Calu3 (cell line): Measurements from ENCODE around the gene RTEL1. TPM values are rescaled to one million over a fixed set of nuclear protein-coding genes. Genes with fewer than 3 reads are reported as not detected.
"Not testable (repeated sequence)": the region's sequence is repeated elsewhere in the genome, so short reads cannot be mapped to it uniquely, and the experiment has no call there.

Source experiments
- BruUV-seq: library from RNA; stranded (reverse); fragments of 400-500 nt; replicated peaks from 2 replicates; lab custom pipeline; 2021; lab: Mats Ljungman, UMichigan
- CTCF ChIA-PET: fragments of 300-600 bp; sonication (Branson Sonifier 250); formaldehyde crosslinking; loops from one replicate; lab custom pipeline; 2022; ENCODE audit warnings: antibody characterized with exemption; lab: Charles Lee
- DNase-seq: peaks from one replicate; pipeline ENCODE4 v3.0.0; 2022
- H3K27ac Mint-ChIP-seq: one replicate; pipeline ENCODE4 v1.8.0; 2022; ENCODE audit warnings: mixed read lengths; ENCODE audit not compliant: unreplicated experiment
- H3K27me3 Mint-ChIP-seq: one replicate; pipeline ENCODE4 v1.8.0; 2022; ENCODE audit warnings: mixed read lengths; ENCODE audit not compliant: unreplicated experiment
- H3K36me3 Mint-ChIP-seq: one replicate; pipeline ENCODE4 v1.8.0; 2022; ENCODE audit warnings: mild to moderate bottlenecking, moderate library complexity, mixed read lengths; ENCODE audit not compliant: insufficient read depth, unreplicated experiment
- H3K4me1 Mint-ChIP-seq: one replicate; pipeline ENCODE4 v1.8.0; 2022; ENCODE audit warnings: mild to moderate bottlenecking, low read depth, mixed read lengths; ENCODE audit not compliant: unreplicated experiment
- H3K4me3 Mint-ChIP-seq: one replicate; pipeline ENCODE4 v1.8.0; 2022; ENCODE audit warnings: mild to moderate bottlenecking, low read depth, moderate library complexity, mixed read lengths; ENCODE audit not compliant: unreplicated experiment
- H3K9me3 Mint-ChIP-seq: one replicate; pipeline ENCODE4 v1.8.0; 2022; ENCODE audit warnings: low read depth, mixed read lengths; ENCODE audit not compliant: unreplicated experiment
- CTCF ChIP-seq: fragments of 200-600 bp; IDR thresholded peaks from one replicate; pipeline ENCODE4 v1.8.0; 2022; ENCODE audit warnings: antibody characterized with exemption; ENCODE audit not compliant: unreplicated experiment
- intact Hi-C: fragments of 100-400 bp; cut with micrococcal nuclease; formaldehyde crosslinking; loops from one replicate; pipeline ENCODE4 v1.10.0; 2022; ENCODE audit not compliant: unreplicated experiment
- total RNA-seq: library from RNA; stranded (reverse); gene quantifications from 2 replicates; pipeline ENCODE4 v1.2.3, GENCODE V29; 2022

The RTEL1 gene
- total RNA-seq, 1 experiment from 2014 or later: 39.1 TPM

- DNase-seq: no peak
- peaks cover 41% of the 10 kb centered on the region for H3K4me1 Mint-ChIP-seq
- no peaks in the 10 kb centered on the region for H3K9me3 Mint-ChIP-seq
- intact Hi-C loops: no loop called here
- no peak for TF ChIP-seq CTCF
- H3K27me3 Mint-ChIP-seq: peaks cover 39% of the 10 kb centered on the region
- no peak overlapping the region for H3K4me3 Mint-ChIP-seq
- CTCF ChIA-PET: no interaction called here
- peaks cover 28% of the 10 kb centered on the region for H3K36me3 Mint-ChIP-seq
- BruUV-seq: no TSS peak
- no peak overlapping the region for H3K27ac Mint-ChIP-seq
Measured at GRCh38 chr20:63656451-63656850, 1.7 kb upstream of the RTEL1 start.

- no peak for DNase-seq
- Mint-ChIP-seq H3K9me3 (no peaks in the 10 kb centered on the region), H3K36me3 (peaks cover 31% of the 10 kb centered on the region), H3K4me1 (peaks cover 35% of the 10 kb centered on the region), H3K27ac (peak overlapping the region; percentile 73), H3K4me3 (peak overlapping the region; percentile 93), H3K27me3 (peaks cover 30% of the 10 kb centered on the region)
- intact Hi-C loops: no loop called here
- no peak for TF ChIP-seq CTCF
- CTCF ChIA-PET: interaction anchor here (1.1 kb wide), 2 partner anchors 50 to 113 kb away, joined by 3 to 6 read pairs; partner anchors contain the start of genes ARFRP1 and ZGPAT
- no TSS peak for BruUV-seq
Measured at GRCh38 chr20:63657260-63657936, 714 bp upstream of the RTEL1 start.

GRCh38 chr20:63658749-63659187 lies 656 bp downstream of the RTEL1 start:
- Mint-ChIP-seq H3K4me3 (peak overlapping the region; percentile 93), H3K36me3 (peaks cover 39% of the 10 kb centered on the region), H3K9me3 (no peaks in the 10 kb centered on the region), H3K4me1 (peaks cover 31% of the 10 kb centered on the region), H3K27ac (peak overlapping the region; percentile 73), H3K27me3 (peaks cover 16% of the 10 kb centered on the region)
- CTCF ChIA-PET: interaction anchor here (0.8 to 1.1 kb wide), 8 partner anchors 17 to 322 kb away, joined by 3 to 13 read pairs (median 3); partner anchors contain the start of genes ARFRP1, PRPF6, PTK6 and ZGPAT
- no peak for TF ChIP-seq CTCF
- no peak for DNase-seq
- intact Hi-C loops: no loop called here
- BruUV-seq: no TSS peak

- no TSS peak for BruUV-seq
- Mint-ChIP-seq H3K4me1 (peaks cover 27% of the 10 kb centered on the region), H3K27ac (no peak overlapping the region), H3K9me3 (no peaks in the 10 kb centered on the region), H3K4me3 (peak overlapping the region; percentile 93), H3K36me3 (peaks cover 39% of the 10 kb centered on the region), H3K27me3 (peaks cover 10% of the 10 kb centered on the region)
- TF ChIP-seq CTCF: no peak
- no peak for DNase-seq
- intact Hi-C loops: no loop called here
- CTCF ChIA-PET: no interaction called here
Measured at GRCh38 chr20:63659370-63659769, 1.3 kb downstream of the RTEL1 start.

GRCh38 chr20:63660174-63660573 lies 2.1 kb downstream of the RTEL1 start:
- DNase-seq, CTCF ChIA-PET, H3K27ac Mint-ChIP-seq, intact Hi-C loops, H3K9me3 Mint-ChIP-seq, H3K27me3 Mint-ChIP-seq: not testable (repeated sequence)
- Mint-ChIP-seq H3K4me3 (peak overlapping the region; percentile 93), H3K36me3 (peaks cover 39% of the 10 kb centered on the region), H3K4me1 (peaks cover 27% of the 10 kb centered on the region)
- TSS peak; percentile 63 for BruUV-seq
